ENCODE results near the gene ANKS4B. TPM values are rescaled to one million over a fixed set of nuclear protein-coding genes. Genes with fewer than 3 reads are reported as not detected.
A peak's percentile ranks its signal among the peaks of the same experiment; 100 is the strongest.
"Not testable (repeated sequence)": the region's sequence is repeated elsewhere in the genome, so short reads cannot be mapped to it uniquely, and the experiment has no call there.

The ANKS4B gene
- total RNA-seq, 2 donors from 2014 or later, result not detected

- H3K27me3 Mint-ChIP-seq (ENCODE audit: low read depth), result peaks cover 43% of the 10 kb centered on the region
- H3K4me1 Mint-ChIP-seq (ENCODE audit: low read depth), result no peaks in the 10 kb centered on the region
- no peaks in the 10 kb centered on the region for H3K9me3 Mint-ChIP-seq
Measured at GRCh38 chr16:21276090-21276489, 42.6 kb downstream of the ANKS4B start.

DNA sequence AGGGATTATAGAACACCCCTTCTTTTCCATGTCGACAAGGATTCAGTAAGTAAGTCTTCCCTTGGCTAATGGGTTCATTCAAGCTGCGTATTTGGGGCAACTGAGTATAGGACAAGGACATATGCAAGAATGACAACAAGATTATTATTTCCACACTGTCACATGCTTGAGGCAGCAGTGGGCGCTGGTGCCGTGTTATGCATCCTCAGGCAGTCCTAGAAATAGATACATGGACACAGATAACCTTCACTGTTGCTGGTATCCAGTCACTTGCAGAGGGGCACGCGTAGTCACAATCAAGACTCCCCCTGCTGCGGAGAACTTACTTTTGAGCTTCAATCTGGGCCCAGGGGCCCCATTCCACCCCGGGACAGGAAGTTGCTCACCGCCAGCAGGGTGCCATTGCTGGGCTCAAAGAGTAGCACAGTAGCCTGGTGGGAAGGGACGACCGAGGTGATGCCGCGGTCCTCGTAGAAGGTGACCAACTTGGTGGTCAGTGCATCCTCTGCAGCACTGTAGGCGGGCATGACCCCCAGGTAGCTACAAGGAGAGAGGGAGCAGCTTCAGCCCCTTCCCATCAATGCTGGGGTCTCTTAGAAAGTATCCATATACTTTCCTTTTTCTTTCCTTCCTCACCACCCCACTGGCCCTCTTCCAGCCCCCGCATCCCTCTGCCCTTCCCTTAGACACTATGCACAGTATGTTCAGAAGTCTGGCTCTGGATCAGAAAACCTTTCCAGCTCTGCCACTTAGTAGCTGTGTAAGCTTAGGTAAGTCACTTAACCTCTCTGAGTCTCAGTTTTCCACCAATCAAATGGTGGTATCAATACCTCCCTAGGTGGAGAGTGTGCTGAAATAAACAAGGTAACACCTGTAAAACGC is 43.8 kb downstream of the ANKS4B start:
- Mint-ChIP-seq H3K27me3 (ENCODE audit: low read depth) (peaks cover 52% of the 10 kb centered on the region), H3K4me1 (ENCODE audit: low read depth) (no peaks in the 10 kb centered on the region), H3K4me3 (peak overlapping the region in 1 of 2 donors; percentile 53), H3K36me3 (ENCODE audit: insufficient read depth in 2 of 2) (no peaks in the 10 kb centered on the region), H3K27ac (no peak overlapping the region), H3K9me3 (no peaks in the 10 kb centered on the region)
- ATAC-seq (replicated peaks in 1 of 2) (no peak), DNase-seq (no peak)

More at GRCh38 chr16:21276090-21276489, 42.6 kb downstream of the ANKS4B start:
- no peak for ATAC-seq (replicated peaks in 1 of 2)
- H3K36me3 Mint-ChIP-seq (ENCODE audit: insufficient read depth in 2 of 2), result no peaks in the 10 kb centered on the region
- no peak overlapping the region for H3K27ac Mint-ChIP-seq
- DNase-seq, result no peak
- no peak overlapping the region for H3K4me3 Mint-ChIP-seq

DNA sequence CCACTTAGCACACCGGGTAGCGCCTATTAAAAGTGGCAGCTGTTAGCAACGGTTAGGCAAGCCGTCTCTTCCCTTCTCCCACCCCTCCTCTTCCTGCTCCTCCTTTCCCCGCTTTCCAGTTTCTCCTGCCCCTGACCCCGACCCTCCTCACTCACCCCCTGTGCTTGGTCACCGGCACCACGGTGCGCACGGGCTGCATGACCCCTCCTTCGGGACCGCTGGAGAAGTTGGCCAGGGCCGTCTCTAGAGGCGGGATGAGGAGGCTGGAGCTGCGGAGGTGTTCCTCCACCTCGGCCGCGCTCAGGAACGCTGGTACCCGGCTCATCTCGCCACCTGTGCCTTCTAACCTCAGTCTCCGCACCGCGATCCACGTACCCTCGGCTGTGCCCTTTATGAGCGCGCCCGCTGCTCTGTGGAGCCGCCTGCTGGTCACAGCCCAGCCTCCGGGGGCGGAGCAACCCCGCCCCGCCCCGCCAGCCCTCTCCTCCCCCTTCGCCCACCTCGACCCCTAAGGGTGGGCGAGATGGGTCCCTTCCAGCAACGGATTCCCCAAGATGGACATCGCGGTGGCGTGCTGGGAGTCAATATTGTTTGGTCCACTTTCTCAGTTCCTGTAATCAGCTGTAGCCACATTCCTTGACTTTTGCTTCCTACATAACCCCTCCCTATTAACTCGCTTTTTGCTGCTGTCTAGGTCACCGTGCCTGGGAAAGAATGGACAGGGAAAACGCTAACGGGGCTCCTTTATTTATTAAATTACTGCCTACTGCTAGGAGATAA is 44.6 kb downstream of the ANKS4B start, which contains the start of gene CRYM:
TSS of gene CRYM (minus strand) at position 364 of the 780 bp plus-strand sequence. CDS start at position 325, 39 bp downstream.
- H3K4me3 Mint-ChIP-seq, result peak within 1 kb of the TSS; percentile 53 to 71

GRCh38 chr16:21279501-21279900 is 46.0 kb downstream of the ANKS4B start:
- Mint-ChIP-seq H3K4me1 (ENCODE audit: low read depth) (no peaks in the 10 kb centered on the region), H3K9me3 (peaks cover 0 to 2% of the 10 kb centered on the region in 2 donors), H3K27ac (no peak overlapping the region), H3K36me3 (ENCODE audit: insufficient read depth in 2 of 2) (peaks cover 2 to 3% of the 10 kb centered on the region in 2 donors), H3K27me3 (ENCODE audit: low read depth) (peaks cover 71% of the 10 kb centered on the region), H3K4me3 (no peak overlapping the region)
- no peak for ATAC-seq (replicated peaks in 1 of 2)
- no peak for DNase-seq

More for the DNA sequence above, 44.6 kb downstream of the ANKS4B start, which contains the start of gene CRYM:
- Mint-ChIP-seq H3K27ac (no peak within 1 kb of the TSS), H3K36me3 (ENCODE audit: insufficient read depth in 2 of 2) (no peaks in the 10 kb centered on the region), H3K4me1 (ENCODE audit: low read depth) (no peaks in the 10 kb centered on the region), H3K9me3 (no peaks in the 10 kb centered on the region), H3K27me3 (ENCODE audit: low read depth) (peaks cover 59% of the 10 kb centered on the region)
- peak; percentile 66 to 69 for DNase-seq
- ATAC-seq (replicated peaks in 1 of 2), result peak; percentile 96

- Mint-ChIP-seq H3K4me3 (no peak overlapping the region), H3K27me3 (ENCODE audit: low read depth) (peaks cover 78% of the 10 kb centered on the region), H3K36me3 (ENCODE audit: insufficient read depth in 2 of 2) (peaks cover 3 to 4% of the 10 kb centered on the region in 2 donors)
Measured at GRCh38 chr16:21281698-21282389, 48.3 kb downstream of the ANKS4B start.

DNA sequence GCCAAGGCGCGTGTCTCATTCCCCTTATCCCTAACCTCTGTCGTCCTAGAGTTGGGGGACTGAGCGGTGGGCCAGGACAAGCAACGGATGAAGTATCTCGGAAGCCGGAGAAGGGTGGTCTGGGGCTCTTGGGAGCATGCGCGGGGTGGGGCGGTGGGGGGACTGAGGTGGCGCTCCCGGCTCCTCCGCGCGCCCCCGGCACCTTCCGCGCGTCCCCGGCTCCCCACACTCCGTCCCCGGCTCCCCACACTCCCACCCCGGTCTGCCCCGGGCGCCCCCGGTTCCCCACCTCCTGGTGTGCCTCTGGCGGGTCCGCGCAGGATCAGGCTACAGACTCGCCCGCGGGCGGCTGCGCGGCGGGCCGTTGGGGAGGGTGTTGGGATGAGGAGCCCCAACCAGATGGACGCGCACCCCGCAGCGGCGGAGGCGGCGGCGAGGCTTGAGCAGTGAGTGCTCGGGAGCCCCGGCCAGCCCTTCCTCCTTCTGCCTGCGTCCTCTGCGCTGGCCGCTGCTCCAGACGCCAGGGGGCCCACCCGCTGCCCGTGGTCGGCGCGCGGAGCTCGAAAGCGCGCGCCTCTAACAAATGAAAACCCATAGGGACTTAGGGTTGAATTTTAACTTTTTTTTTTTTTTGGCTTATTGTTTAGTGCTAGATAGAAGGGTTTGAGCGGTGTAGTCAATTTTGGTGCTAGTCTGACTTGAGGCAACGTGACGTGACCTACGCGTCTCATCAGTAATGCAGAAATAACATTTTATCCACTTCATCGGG is 50.2 kb downstream of the ANKS4B start:
- peak overlapping the region; percentile 65 to 81 for H3K4me3 Mint-ChIP-seq
- H3K4me1 Mint-ChIP-seq (ENCODE audit: low read depth), result no peaks in the 10 kb centered on the region
- peaks cover 0 to 2% of the 10 kb centered on the region in 2 donors for H3K9me3 Mint-ChIP-seq
- H3K36me3 Mint-ChIP-seq (ENCODE audit: insufficient read depth in 2 of 2), result peaks cover 4% of the 10 kb centered on the region in 2 donors
- no peak overlapping the region for H3K27ac Mint-ChIP-seq
- H3K27me3 Mint-ChIP-seq (ENCODE audit: low read depth), result peaks cover 70% of the 10 kb centered on the region
- DNase-seq, result peak; percentile 4 to 10
- ATAC-seq (replicated peaks in 1 of 2), result peak; percentile 45 to 51

More at GRCh38 chr16:21281698-21282389, 48.3 kb downstream of the ANKS4B start:
- ATAC-seq (replicated peaks in 1 of 2), result no peak
- DNase-seq, result no peak
- peaks cover 0 to 2% of the 10 kb centered on the region in 2 donors for H3K9me3 Mint-ChIP-seq
- H3K4me1 Mint-ChIP-seq (ENCODE audit: low read depth), result no peaks in the 10 kb centered on the region
- no peak overlapping the region for H3K27ac Mint-ChIP-seq

GRCh38 chr16:21284414-21284813 is 50.9 kb downstream of the ANKS4B start:
- Mint-ChIP-seq H3K27me3 (ENCODE audit: low read depth) (peaks cover 70% of the 10 kb centered on the region), H3K4me1 (ENCODE audit: low read depth) (no peaks in the 10 kb centered on the region), H3K27ac (no peak overlapping the region), H3K4me3 (peak overlapping the region; percentile 9 to 81), H3K9me3 (peaks cover 0 to 2% of the 10 kb centered on the region in 2 donors), H3K36me3 (ENCODE audit: insufficient read depth in 2 of 2) (peaks cover 4% of the 10 kb centered on the region in 2 donors)
- no peak for ATAC-seq (replicated peaks in 1 of 2)
- DNase-seq, result no peak

- DNase-seq (no peak), ATAC-seq (replicated peaks in 1 of 2) (no peak)
- Mint-ChIP-seq H3K27ac (no peak overlapping the region), H3K36me3 (ENCODE audit: insufficient read depth in 2 of 2) (peaks cover 4% of the 10 kb centered on the region in 2 donors), H3K4me1 (ENCODE audit: low read depth) (no peaks in the 10 kb centered on the region), H3K27me3 (ENCODE audit: low read depth) (peaks cover 69% of the 10 kb centered on the region), H3K9me3 (peaks cover 2% of the 10 kb centered on the region in 2 donors), H3K4me3 (no peak overlapping the region)
Measured at GRCh38 chr16:21285314-21285713, 51.8 kb downstream of the ANKS4B start.

GRCh38 chr16:21289789-21290188 is 56.3 kb downstream of the ANKS4B start:
- not testable (repeated sequence) for DNase-seq; ATAC-seq (replicated peaks in 1 of 2)

GRCh38 chr16:21300309-21301167 is 67.0 kb downstream of the ANKS4B start:
- peak; percentile 56 to 60 for DNase-seq
- peak; percentile 73 to 78 for ATAC-seq (replicated peaks in 1 of 2)
- Mint-ChIP-seq H3K27me3 (ENCODE audit: low read depth) (peaks cover 63% of the 10 kb centered on the region), H3K4me3 (peak overlapping the region; percentile 88 to 99), H3K9me3 (no peaks in the 10 kb centered on the region), H3K4me1 (ENCODE audit: low read depth) (peaks cover 29% of the 10 kb centered on the region), H3K27ac (no peak overlapping the region), H3K36me3 (ENCODE audit: insufficient read depth in 2 of 2) (peaks cover 2% of the 10 kb centered on the region in 2 donors)

More at GRCh38 chr16:21289789-21290188, 56.3 kb downstream of the ANKS4B start:
- H3K36me3 Mint-ChIP-seq (ENCODE audit: insufficient read depth in 2 of 2); H3K9me3 Mint-ChIP-seq; H3K27ac Mint-ChIP-seq; H3K4me3 Mint-ChIP-seq; H3K4me1 Mint-ChIP-seq (ENCODE audit: low read depth): not testable (repeated sequence)
- peaks cover 66% of the 10 kb centered on the region for H3K27me3 Mint-ChIP-seq (ENCODE audit: low read depth)

- H3K27ac Mint-ChIP-seq, result peak overlapping the region; percentile 48
- peak; percentile 53 to 59 for DNase-seq
- peaks cover 29% of the 10 kb centered on the region for H3K4me1 Mint-ChIP-seq (ENCODE audit: low read depth)
- no peaks in the 10 kb centered on the region for H3K9me3 Mint-ChIP-seq
- H3K36me3 Mint-ChIP-seq (ENCODE audit: insufficient read depth in 2 of 2), result peaks cover 2% of the 10 kb centered on the region in 2 donors
- peaks cover 59% of the 10 kb centered on the region for H3K27me3 Mint-ChIP-seq (ENCODE audit: low read depth)
- ATAC-seq (replicated peaks in 1 of 2), result peak; percentile 65 to 71
- H3K4me3 Mint-ChIP-seq, result peak overlapping the region; percentile 88 to 99
Measured at GRCh38 chr16:21301168-21301894, 67.8 kb downstream of the ANKS4B start.
